HepG2 (cell line): ENCODE data around the gene ORC3. TPM values are rescaled to one million over a fixed set of nuclear protein-coding genes. Genes with fewer than 3 reads are reported as not detected.

Experiments
- AGO2 ChIP-seq: fragments of 200-400 bp; formaldehyde crosslinking; optimal IDR thresholded peaks from 2 replicates; pipeline ENCODE3; 2017; ENCODE audit warnings: mild to moderate bottlenecking, low read depth, low read length, moderate library complexity
- ATRX ChIP-seq: sonication (generic); formaldehyde crosslinking; IDR thresholded peaks from 2 replicates; pipeline ENCODE4 v1.4.0; 2020; ENCODE audit warnings: missing genetic modification reagents, borderline replicate concordance
- DPF2 ChIP-seq: sonication (generic); formaldehyde crosslinking; IDR thresholded peaks from 2 replicates; pipeline ENCODE4 v1.4.0; 2020; ENCODE audit warnings: mild to moderate bottlenecking, low read depth, missing genetic modification reagents, borderline replicate concordance
- ESRRA ChIP-seq: sonication (generic); formaldehyde crosslinking; IDR thresholded peaks from 2 replicates; pipeline ENCODE4 v1.5.1; 2020; ENCODE audit warnings: mild to moderate bottlenecking, low read depth, missing genetic modification reagents
- IRX3 ChIP-seq: sonication (generic); formaldehyde crosslinking; IDR thresholded peaks from 2 replicates; pipeline ENCODE4 v1.8.1; 2023; ENCODE audit warnings: mild to moderate bottlenecking, low read depth, missing genetic modification reagents, borderline replicate concordance
- MXD4 ChIP-seq: IDR thresholded peaks from 2 replicates; pipeline ENCODE4 v1.6.1; 2016; ENCODE audit warnings: mild to moderate bottlenecking, missing biosample characterization, missing genetic modification reagents
- NR3C1 ChIP-seq: sonication (generic); formaldehyde crosslinking; IDR thresholded peaks from 2 replicates; pipeline ENCODE4 v1.4.0; 2020; ENCODE audit warnings: missing genetic modification reagents
- POLR2G ChIP-seq: fragments of 200-400 bp; formaldehyde crosslinking; IDR thresholded peaks from 2 replicates; pipeline ENCODE4 v1.6.1; 2018; ENCODE audit warnings: mild to moderate bottlenecking, low read depth, low read length, moderate library complexity
- REL ChIP-seq: sonication (generic); formaldehyde crosslinking; conservative IDR thresholded peaks from 2 replicates; pipeline ENCODE4 v1.8.0; 2022; ENCODE audit warnings: mild to moderate bottlenecking, missing genetic modification reagents, moderate library complexity
- WIZ ChIP-seq: sonication (generic); formaldehyde crosslinking; IDR thresholded peaks from 2 replicates; pipeline ENCODE4 v1.5.1; 2020; ENCODE audit warnings: mild to moderate bottlenecking, missing genetic modification reagents
- ZBTB10 ChIP-seq: sonication (generic); formaldehyde crosslinking; IDR thresholded peaks from 2 replicates; pipeline ENCODE4 v1.4.0; 2020; ENCODE audit warnings: missing genetic modification reagents, borderline replicate concordance
- ZNF121 ChIP-seq: sonication (generic); formaldehyde crosslinking; IDR thresholded peaks from 2 replicates; pipeline ENCODE4 v1.5.0; 2020; ENCODE audit warnings: mild to moderate bottlenecking, missing genetic modification reagents
- ZNF251 ChIP-seq: sonication (generic); formaldehyde crosslinking; IDR thresholded peaks from 2 replicates; pipeline ENCODE4 v1.9.0; 2021; ENCODE audit warnings: mild to moderate bottlenecking, missing genetic modification reagents
- ZNF318 ChIP-seq: sonication (generic); formaldehyde crosslinking; IDR thresholded peaks from 2 replicates; pipeline ENCODE4 v1.4.0; 2020; ENCODE audit warnings: mild to moderate bottlenecking, missing genetic modification reagents
- ZNF782 ChIP-seq: sonication (generic); formaldehyde crosslinking; IDR thresholded peaks from 2 replicates; pipeline ENCODE4 v1.4.0; 2020; ENCODE audit warnings: missing genetic modification reagents, mild to moderate bottlenecking, borderline replicate concordance
- ZSCAN12 ChIP-seq: sonication (generic); formaldehyde crosslinking; IDR thresholded peaks from 2 replicates; pipeline ENCODE4 v1.9.0; 2021; ENCODE audit warnings: mild to moderate bottlenecking, missing genetic modification reagents
- polyA plus RNA-seq, 8 experiments: library from polyadenylated mRNA; depleted of rRNA in 3 of 8; stranded (reverse) in 7 of 8; unstranded in 1 of 8; fragments of >200 nt; fragmentation: Illumina TruSeq in 4 of 8; extraction: Trizol in 4 of 8; gene quantifications; 2 replicates each; pipeline versions ENCODE4 v1.2.1 to v1.2.3, GENCODE V29; 2011 to 2016; ENCODE audit warnings: low read depth in 4 of 8, missing spikeins in 1 of 8, mixed read lengths in 1 of 8; ENCODE audit not compliant: insufficient read depth in 1 of 8
- total RNA-seq, 5 experiments: library from RNA; depleted of rRNA; stranded (reverse); fragments of >200 nt; fragmentation: Illumina TruSeq; extraction: Trizol; gene quantifications; 2 replicates each; pipeline ENCODE4 v1.2.3, GENCODE V29; 2016; ENCODE audit warnings: low read depth in 1 of 5

ORC3 gene
- total and polyA plus RNA-seq, 2 of the 13 experiments (the other 11 are each of a cell fraction or from before 2014, with no cell fraction given) = 21.8 to 43.5 TPM

- TF ChIP-seq IRX3 (CRISPR knock-in tag) (no peak), AGO2 (peak; percentile 93), ESRRA (CRISPR knock-in tag) (0 out of 2 replicates have a peak, but pooled peaks have one; percentile 30), ZNF318 (CRISPR knock-in tag) (no peak), REL (CRISPR knock-in tag) (no peak), ZNF782 (CRISPR knock-in tag) (no peak), WIZ (CRISPR knock-in tag) (no peak), DPF2 (CRISPR knock-in tag) (no peak), ZBTB10 (no peak; the same call in 1 of the 2 replicates), MXD4 (CRISPR knock-in tag) (no peak; the same call in 1 of the 2 replicates), ZNF121 (CRISPR knock-in tag) (no peak; the same call in 1 of the 2 replicates), NR3C1 (no peak), POLR2G (peak; percentile 94), ATRX (CRISPR knock-in tag) (no peak), ZNF251 (CRISPR knock-in tag) (no peak), ZSCAN12 (CRISPR knock-in tag) (no peak)
Observed at GRCh38 chr6:87701676-87702588, 112.0 kb downstream of the ORC3 start, which contains the start of gene AKIRIN2 (continued).
